ENCODE measurements around the gene PANX1. TPM values are rescaled to one million over a fixed set of nuclear protein-coding genes. Genes with fewer than 3 reads are reported as not detected.

Gene PANX1
- total RNA-seq, 1 experiment from 2014 or later: 26.1 TPM

DNA sequence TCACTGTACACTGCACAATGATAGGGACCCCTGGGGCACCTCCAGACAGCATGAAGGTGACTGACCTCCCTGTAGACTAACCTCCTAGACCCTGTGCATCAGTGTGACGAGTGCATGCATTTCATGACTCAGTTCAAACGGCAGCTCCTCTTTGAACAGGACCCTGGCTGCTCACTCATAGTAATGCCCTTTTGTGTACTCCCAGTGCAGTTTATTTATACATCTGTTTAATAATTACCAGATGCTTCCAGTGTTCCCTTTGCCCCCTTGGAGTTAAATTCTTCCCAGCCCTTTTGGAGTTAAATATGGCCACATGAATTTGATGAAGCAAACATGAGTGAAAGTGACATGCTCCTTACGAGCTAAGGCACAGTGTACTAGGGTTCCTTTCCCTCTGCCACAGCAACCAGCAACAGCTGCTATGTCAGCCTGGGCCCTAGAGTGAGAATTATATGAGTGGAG, 72.4 kb downstream of the PANX1 start:
- Mint-ChIP-seq H3K4me1 (ENCODE audit: insufficient read depth, unreplicated experiment) (no peaks in the 10 kb centered on the region), H3K36me3 (ENCODE audit: insufficient read depth, unreplicated experiment) (no peaks in the 10 kb centered on the region), H3K27ac (ENCODE audit: low read depth, unreplicated experiment) (no peak overlapping the region), H3K9me3 (ENCODE audit: unreplicated experiment) (no peaks in the 10 kb centered on the region), H3K4me3 (ENCODE audit: unreplicated experiment) (no peak overlapping the region), H3K27me3 (ENCODE audit: insufficient read depth, unreplicated experiment) (no peaks in the 10 kb centered on the region)
- intact Hi-C loops (cut with micrococcal nuclease): no loop called here
- ChIA-PET CTCF (interaction anchor here (1.2 to 1.8 kb wide), 2 partner anchors 18 to 280 kb away, joined by 3 to 9 read pairs; no protein-coding TSS in a partner anchor), POLR2A (no interaction called here)
- no TSS peak for BruUV-seq (replicated peaks)
- TF ChIP-seq, protein P1, sequence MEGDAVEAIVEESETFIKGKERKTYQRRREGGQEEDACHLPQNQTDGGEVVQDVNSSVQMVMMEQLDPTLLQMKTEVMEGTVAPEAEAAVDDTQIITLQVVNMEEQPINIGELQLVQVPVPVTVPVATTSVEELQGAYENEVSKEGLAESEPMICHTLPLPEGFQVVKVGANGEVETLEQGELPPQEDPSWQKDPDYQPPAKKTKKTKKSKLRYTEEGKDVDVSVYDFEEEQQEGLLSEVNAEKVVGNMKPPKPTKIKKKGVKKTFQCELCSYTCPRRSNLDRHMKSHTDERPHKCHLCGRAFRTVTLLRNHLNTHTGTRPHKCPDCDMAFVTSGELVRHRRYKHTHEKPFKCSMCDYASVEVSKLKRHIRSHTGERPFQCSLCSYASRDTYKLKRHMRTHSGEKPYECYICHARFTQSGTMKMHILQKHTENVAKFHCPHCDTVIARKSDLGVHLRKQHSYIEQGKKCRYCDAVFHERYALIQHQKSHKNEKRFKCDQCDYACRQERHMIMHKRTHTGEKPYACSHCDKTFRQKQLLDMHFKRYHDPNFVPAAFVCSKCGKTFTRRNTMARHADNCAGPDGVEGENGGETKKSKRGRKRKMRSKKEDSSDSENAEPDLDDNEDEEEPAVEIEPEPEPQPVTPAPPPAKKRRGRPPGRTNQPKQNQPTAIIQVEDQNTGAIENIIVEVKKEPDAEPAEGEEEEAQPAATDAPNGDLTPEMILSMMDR (IDR thresholded peaks at IDR 0.05; ENCODE audit: unreplicated experiment): no peak
- DNase-seq (ENCODE audit: unreplicated experiment): no peak

DNA sequence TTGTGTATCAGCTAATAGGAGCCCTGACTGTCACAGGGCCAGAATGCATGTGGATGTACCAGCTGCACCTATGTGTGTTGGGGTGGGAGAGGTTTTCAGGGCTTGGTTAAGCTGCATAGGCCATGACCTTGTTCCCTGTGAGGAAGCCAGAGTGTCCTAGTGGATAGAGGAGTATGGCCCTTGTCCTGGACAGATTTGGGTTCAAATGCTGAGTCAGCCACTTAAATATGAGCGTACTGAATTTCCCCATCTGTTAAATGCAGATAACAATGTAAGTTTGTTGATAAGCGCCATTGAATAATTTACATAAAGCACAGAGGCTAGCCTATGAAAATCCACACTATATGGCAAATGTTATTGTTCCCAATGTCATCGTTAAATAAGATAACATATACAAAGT, 74.4 kb downstream of the PANX1 start:
- intact Hi-C loops (cut with micrococcal nuclease): no loop called here
- Mint-ChIP-seq H3K27ac (ENCODE audit: low read depth, unreplicated experiment) (no peak overlapping the region), H3K36me3 (ENCODE audit: insufficient read depth, unreplicated experiment) (no peaks in the 10 kb centered on the region), H3K27me3 (ENCODE audit: insufficient read depth, unreplicated experiment) (peaks cover 4% of the 10 kb centered on the region), H3K4me1 (ENCODE audit: insufficient read depth, unreplicated experiment) (no peaks in the 10 kb centered on the region), H3K9me3 (ENCODE audit: unreplicated experiment) (peaks cover 3% of the 10 kb centered on the region), H3K4me3 (ENCODE audit: unreplicated experiment) (no peak overlapping the region)
- BruUV-seq (replicated peaks): no TSS peak
- CTCF ChIA-PET: interaction anchor here (0.8 kb wide), 1 partner anchor 12 kb away, joined by 3 read pairs; no protein-coding TSS in a partner anchor
- POLR2A ChIA-PET: no interaction called here
- TF ChIP-seq, protein P1 (IDR thresholded peaks at IDR 0.05; ENCODE audit: unreplicated experiment): no peak
- DNase-seq (ENCODE audit: unreplicated experiment): no peak

GRCh38 chr11:94211261-94211830, 82.7 kb downstream of the PANX1 start:
- Mint-ChIP-seq H3K27me3 (ENCODE audit: insufficient read depth, unreplicated experiment) (peaks cover 43% of the 10 kb centered on the region), H3K9me3 (ENCODE audit: unreplicated experiment) (peaks cover 6% of the 10 kb centered on the region), H3K4me1 (ENCODE audit: insufficient read depth, unreplicated experiment) (no peaks in the 10 kb centered on the region), H3K4me3 (ENCODE audit: unreplicated experiment) (no peak overlapping the region), H3K27ac (ENCODE audit: low read depth, unreplicated experiment) (no peak overlapping the region), H3K36me3 (ENCODE audit: insufficient read depth, unreplicated experiment) (no peaks in the 10 kb centered on the region)
- POLR2A ChIA-PET: interaction anchor here (1.3 kb wide), 1 partner anchor 13 kb away, joined by 3 read pairs; no protein-coding TSS in a partner anchor
- no peak for DNase-seq (ENCODE audit: unreplicated experiment)
- TF ChIP-seq, protein P1 (IDR thresholded peaks at IDR 0.05; ENCODE audit: unreplicated experiment): no peak
- CTCF ChIA-PET: interaction anchor here (0.5 to 0.9 kb wide), 2 partner anchors 14 to 586 kb away, joined by 3 read pairs; no protein-coding TSS in a partner anchor
- BruUV-seq (replicated peaks): no TSS peak
- intact Hi-C loops (cut with micrococcal nuclease): no loop called here

DNA sequence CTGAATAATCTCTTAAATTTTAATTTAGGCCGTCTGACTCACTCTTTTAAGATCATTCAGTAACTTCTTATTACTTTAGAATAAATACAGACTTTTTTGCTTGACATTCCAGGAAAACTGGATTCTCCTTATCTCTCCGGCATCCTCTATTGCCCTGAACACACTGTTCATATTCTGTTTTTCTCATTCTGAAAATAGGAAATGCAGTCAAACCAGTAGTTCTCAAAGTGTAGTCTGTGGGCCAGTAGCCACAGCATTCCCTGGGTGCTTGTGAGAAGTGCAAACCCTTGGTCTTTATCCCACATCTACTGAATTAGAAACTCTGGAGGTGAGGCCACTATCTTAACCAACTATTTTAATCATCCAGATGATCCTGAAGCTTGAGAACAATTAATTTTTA, 84.3 kb downstream of the PANX1 start:
- H3K27me3 Mint-ChIP-seq (ENCODE audit: insufficient read depth, unreplicated experiment): peaks cover 40% of the 10 kb centered on the region
- H3K4me3 Mint-ChIP-seq (ENCODE audit: unreplicated experiment): no peak overlapping the region
- intact Hi-C loops (cut with micrococcal nuclease): no loop called here
- no TSS peak for BruUV-seq (replicated peaks)
- no peaks in the 10 kb centered on the region for H3K36me3 Mint-ChIP-seq (ENCODE audit: insufficient read depth, unreplicated experiment)
- H3K4me1 Mint-ChIP-seq (ENCODE audit: insufficient read depth, unreplicated experiment): no peaks in the 10 kb centered on the region
- H3K27ac Mint-ChIP-seq (ENCODE audit: low read depth, unreplicated experiment): no peak overlapping the region
- CTCF ChIA-PET: interaction anchor here (0.6 to 1.6 kb wide), 4 partner anchors 24 to 333 kb away, joined by 3 to 6 read pairs (median 3); no protein-coding TSS in a partner anchor
- no peak for DNase-seq (ENCODE audit: unreplicated experiment)
- TF ChIP-seq, protein P1 (IDR thresholded peaks at IDR 0.05; ENCODE audit: unreplicated experiment): no peak
- POLR2A ChIA-PET: no interaction called here
- peaks cover 6% of the 10 kb centered on the region for H3K9me3 Mint-ChIP-seq (ENCODE audit: unreplicated experiment)
